H1 (cell line): ENCODE results near the gene SLC6A17.

ENCODE experiments used
- BCL11A ChIP-seq, 2 experiments: IDR thresholded peaks; one replicate each; pipeline ENCODE4 v1.6.1; 2011; ENCODE audit warnings: low read depth in 2 of 2, low read length in 2 of 2, mild to moderate bottlenecking in 2 of 2
- CEBPB ChIP-seq: IDR thresholded peaks from 2 replicates; pipeline ENCODE4 v1.6.1; 2012; ENCODE audit warnings: low read depth, low read length
- CHD1 ChIP-seq: IDR thresholded peaks from 2 replicates; pipeline ENCODE4 v1.6.1; 2012; ENCODE audit warnings: low read depth, low read length, improper control_type of control experiment
- EP300 ChIP-seq, 2 experiments: IDR thresholded peaks; 1 replicate in 1 of 2; 2 replicates in 1 of 2; pipeline ENCODE4 v1.6.1; 2011 to 2012; ENCODE audit warnings: low read depth in 2 of 2, low read length in 2 of 2, mild to moderate bottlenecking in 2 of 2, borderline replicate concordance in 1 of 2, inconsistent platforms in 1 of 2, moderate library complexity in 1 of 2
- EZH2 ChIP-seq: fragments of 200-600 bp; sonication (generic); IDR thresholded peaks from 2 replicates; pipeline ENCODE4 v1.7.1; 2012; ENCODE audit warnings: low read depth, mild to moderate bottlenecking, moderate library complexity, low read length, inconsistent platforms; ENCODE audit not compliant: severe bottlenecking
- POLR2A ChIP-seq, 2 experiments: IDR thresholded peaks; 1 replicate in 1 of 2; 2 replicates in 1 of 2; pipeline ENCODE4 v1.6.1; 2011; ENCODE audit warnings: low read depth in 2 of 2, low read length in 2 of 2, mild to moderate bottlenecking in 2 of 2; ENCODE audit errors: control extremely low read depth in 1 of 2
- RBBP5 ChIP-seq: IDR thresholded peaks from 2 replicates; pipeline ENCODE4 v1.7.1; 2012; ENCODE audit warnings: low read depth, mild to moderate bottlenecking, inconsistent platforms, low read length, moderate library complexity, borderline replicate concordance
- SIN3A ChIP-seq, 2 experiments: IDR thresholded peaks in 1 of 2; conservative IDR thresholded peaks in 1 of 2; 2 replicates each; pipeline ENCODE4 v1.6.1; 2011 to 2012; ENCODE audit warnings: low read length in 2 of 2, improper control_type of control experiment in 1 of 2, low read depth in 1 of 2, mild to moderate bottlenecking in 1 of 2
- SP1 ChIP-seq: IDR thresholded peaks from 2 replicates; pipeline ENCODE4 v1.6.1; 2011; ENCODE audit warnings: low read depth, low read length
- TBP ChIP-seq: IDR thresholded peaks from 2 replicates; pipeline ENCODE4 v1.6.1; 2011; ENCODE audit warnings: low read depth, low read length, improper control_type of control experiment
- ZNF274 ChIP-seq: IDR thresholded peaks from 2 replicates; pipeline ENCODE4 v1.7.0; 2012; ENCODE audit warnings: low read length, borderline replicate concordance; ENCODE audit errors: extremely low read depth
- TF ChIP-seq, protein P1 (sequence below): IDR thresholded peaks from 2 replicates; pipeline ENCODE4 v1.6.1; 2012; ENCODE audit warnings: low read length, inconsistent platforms
- TF ChIP-seq, protein P2 (sequence below), 3 experiments: IDR thresholded peaks; 1 replicate in 2 of 3; 2 replicates in 1 of 3; pipeline versions ENCODE4 v1.5.1 to v1.6.1; 2011; ENCODE audit warnings: low read length in 3 of 3, mild to moderate bottlenecking in 3 of 3, inconsistent platforms in 2 of 3, low read depth in 1 of 3, moderate library complexity in 1 of 3; ENCODE audit not compliant: insufficient read depth in 1 of 3; ENCODE audit errors: control extremely low read depth in 1 of 3

- TF ChIP-seq, protein P1, sequence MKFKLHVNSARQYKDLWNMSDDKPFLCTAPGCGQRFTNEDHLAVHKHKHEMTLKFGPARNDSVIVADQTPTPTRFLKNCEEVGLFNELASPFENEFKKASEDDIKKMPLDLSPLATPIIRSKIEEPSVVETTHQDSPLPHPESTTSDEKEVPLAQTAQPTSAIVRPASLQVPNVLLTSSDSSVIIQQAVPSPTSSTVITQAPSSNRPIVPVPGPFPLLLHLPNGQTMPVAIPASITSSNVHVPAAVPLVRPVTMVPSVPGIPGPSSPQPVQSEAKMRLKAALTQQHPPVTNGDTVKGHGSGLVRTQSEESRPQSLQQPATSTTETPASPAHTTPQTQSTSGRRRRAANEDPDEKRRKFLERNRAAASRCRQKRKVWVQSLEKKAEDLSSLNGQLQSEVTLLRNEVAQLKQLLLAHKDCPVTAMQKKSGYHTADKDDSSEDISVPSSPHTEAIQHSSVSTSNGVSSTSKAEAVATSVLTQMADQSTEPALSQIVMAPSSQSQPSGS: no peak
- TF ChIP-seq CHD1 (no peak), TBP (no peak), EZH2 (no peak), SIN3A (conservative IDR thresholded peaks at IDR 0.05 in 1 of 2, IDR thresholded peaks at IDR 0.05 in 1 of 2; ENCODE audit: low read depth in 1 of 2, low read length in 2 of 2) (no peak), CEBPB (no peak), SP1 (no peak), BCL11A (IDR thresholded peaks at IDR 0.05; ENCODE audit: low read depth in 2 of 2, low read length in 2 of 2) (no peak), POLR2A (IDR thresholded peaks at IDR 0.05; ENCODE audit: control extremely low read depth in 1 of 2, low read depth in 2 of 2, low read length in 2 of 2) (no peak), ZNF274 (no peak), RBBP5 (no peak), EP300 (IDR thresholded peaks at IDR 0.05; ENCODE audit: borderline replicate concordance in 1 of 2, low read depth in 2 of 2, low read length in 2 of 2) (no peak)
- TF ChIP-seq, protein P2, sequence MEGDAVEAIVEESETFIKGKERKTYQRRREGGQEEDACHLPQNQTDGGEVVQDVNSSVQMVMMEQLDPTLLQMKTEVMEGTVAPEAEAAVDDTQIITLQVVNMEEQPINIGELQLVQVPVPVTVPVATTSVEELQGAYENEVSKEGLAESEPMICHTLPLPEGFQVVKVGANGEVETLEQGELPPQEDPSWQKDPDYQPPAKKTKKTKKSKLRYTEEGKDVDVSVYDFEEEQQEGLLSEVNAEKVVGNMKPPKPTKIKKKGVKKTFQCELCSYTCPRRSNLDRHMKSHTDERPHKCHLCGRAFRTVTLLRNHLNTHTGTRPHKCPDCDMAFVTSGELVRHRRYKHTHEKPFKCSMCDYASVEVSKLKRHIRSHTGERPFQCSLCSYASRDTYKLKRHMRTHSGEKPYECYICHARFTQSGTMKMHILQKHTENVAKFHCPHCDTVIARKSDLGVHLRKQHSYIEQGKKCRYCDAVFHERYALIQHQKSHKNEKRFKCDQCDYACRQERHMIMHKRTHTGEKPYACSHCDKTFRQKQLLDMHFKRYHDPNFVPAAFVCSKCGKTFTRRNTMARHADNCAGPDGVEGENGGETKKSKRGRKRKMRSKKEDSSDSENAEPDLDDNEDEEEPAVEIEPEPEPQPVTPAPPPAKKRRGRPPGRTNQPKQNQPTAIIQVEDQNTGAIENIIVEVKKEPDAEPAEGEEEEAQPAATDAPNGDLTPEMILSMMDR (IDR thresholded peaks at IDR 0.05; ENCODE audit: control extremely low read depth in 1 of 3, insufficient read depth in 1 of 3, low read depth in 1 of 3, low read length in 3 of 3): no peak
Observed at GRCh38 chr1:110233861-110234260, 83.6 kb downstream of the SLC6A17 start.
